HepG2 (cell line): Measurements from ENCODE around the gene MLLT10. TPM values are rescaled to one million over a fixed set of nuclear protein-coding genes. Genes with fewer than 3 reads are reported as not detected.

Experiments used
- CBX5 ChIP-seq: sonication (generic); formaldehyde crosslinking; IDR thresholded peaks from 2 replicates; pipeline ENCODE4 v1.4.0; 2020; ENCODE audit warnings: missing genetic modification reagents, borderline replicate concordance
- ELF4 ChIP-seq: sonication (generic); formaldehyde crosslinking; IDR thresholded peaks from 2 replicates; pipeline ENCODE4 v1.5.0; 2020; ENCODE audit warnings: missing genetic modification reagents, mild to moderate bottlenecking, moderate library complexity, borderline replicate concordance
- IRX3 ChIP-seq: sonication (generic); formaldehyde crosslinking; IDR thresholded peaks from 2 replicates; pipeline ENCODE4 v1.8.1; 2023; ENCODE audit warnings: mild to moderate bottlenecking, low read depth, missing genetic modification reagents, borderline replicate concordance
- MTA3 ChIP-seq: sonication (generic); formaldehyde crosslinking; IDR thresholded peaks from 2 replicates; pipeline ENCODE4 v1.4.0; 2020; ENCODE audit warnings: missing genetic modification reagents
- NAIF1 ChIP-seq: sonication (generic); formaldehyde crosslinking; IDR thresholded peaks from 2 replicates; pipeline ENCODE4 v1.5.0; 2020; ENCODE audit warnings: mild to moderate bottlenecking, missing genetic modification reagents, borderline replicate concordance
- NCOA2 ChIP-seq: sonication (generic); formaldehyde crosslinking; IDR thresholded peaks from 2 replicates; pipeline ENCODE4 v1.8.0; 2022; ENCODE audit warnings: inconsistent platforms
- NCOR1 ChIP-seq: fragments of 200-600 bp; sonication (generic); IDR thresholded peaks from 2 replicates; pipeline ENCODE4 v1.7.0; 2017; ENCODE audit warnings: antibody characterized with exemption, low read length, borderline replicate concordance
- NR2F6 ChIP-seq, 2 experiments: IDR thresholded peaks; 2 replicates each; pipeline ENCODE4 v1.6.1; 2016; ENCODE audit warnings: antibody characterized with exemption in 1 of 2, mild to moderate bottlenecking in 1 of 2
- POLR2A ChIP-seq, 2 experiments: IDR thresholded peaks; 2 replicates each; pipeline ENCODE4 v1.6.1; 2011; ENCODE audit warnings: low read depth in 2 of 2, low read length in 2 of 2, mild to moderate bottlenecking in 1 of 2, moderate library complexity in 1 of 2; ENCODE audit not compliant: insufficient read depth in 1 of 2
- RBFOX2 ChIP-seq: fragments of 200-400 bp; formaldehyde crosslinking; IDR thresholded peaks from 2 replicates; pipeline ENCODE4 v1.6.1; 2017; ENCODE audit warnings: low read depth, mild to moderate bottlenecking, low read length
- RFXANK ChIP-seq: IDR thresholded peaks from 2 replicates; pipeline ENCODE4 v1.6.1; 2016
- SMC3 ChIP-seq: IDR thresholded peaks from 2 replicates; pipeline ENCODE4 v1.6.1; 2011; ENCODE audit warnings: low read length, improper control_type of control experiment
- SP5 ChIP-seq: IDR thresholded peaks from 2 replicates; pipeline ENCODE4 v1.6.1; 2016; ENCODE audit warnings: low read depth, borderline replicate concordance
- XBP1 ChIP-seq: sonication (generic); formaldehyde crosslinking; IDR thresholded peaks from 2 replicates; pipeline ENCODE4 v1.5.0; 2020; ENCODE audit warnings: missing genetic modification reagents
- ZBTB7A ChIP-seq: sonication (generic); formaldehyde crosslinking; IDR thresholded peaks from 2 replicates; pipeline ENCODE4 v1.8.0; 2022; ENCODE audit warnings: mild to moderate bottlenecking, missing genetic modification reagents
- ZNF20 ChIP-seq: sonication (generic); formaldehyde crosslinking; IDR thresholded peaks from 2 replicates; pipeline ENCODE4 v1.4.0; 2020; ENCODE audit warnings: mild to moderate bottlenecking, moderate library complexity, missing genetic modification reagents
- ZNF224 ChIP-seq: sonication (generic); formaldehyde crosslinking; IDR thresholded peaks from 2 replicates; pipeline ENCODE4 v1.5.0; 2020; ENCODE audit warnings: mild to moderate bottlenecking, missing genetic modification reagents
- ZNF260 ChIP-seq: sonication (generic); formaldehyde crosslinking; IDR thresholded peaks from 2 replicates; pipeline ENCODE4 v1.4.0; 2020; ENCODE audit warnings: missing genetic modification reagents, low read depth, mild to moderate bottlenecking, borderline replicate concordance
- ZNF577 ChIP-seq: sonication (generic); formaldehyde crosslinking; IDR thresholded peaks from 2 replicates; pipeline ENCODE4 v1.4.0; 2020; ENCODE audit warnings: mild to moderate bottlenecking, low read depth, missing genetic modification reagents, borderline replicate concordance
- ZNF607 ChIP-seq: sonication (generic); formaldehyde crosslinking; IDR thresholded peaks from 2 replicates; pipeline ENCODE4 v1.5.1; 2020; ENCODE audit warnings: missing genetic modification reagents, mild to moderate bottlenecking, borderline replicate concordance
- polyA plus RNA-seq, 8 experiments: library from polyadenylated mRNA; depleted of rRNA in 3 of 8; stranded (reverse) in 7 of 8; unstranded in 1 of 8; fragments of >200 nt; fragmentation: Illumina TruSeq in 4 of 8; extraction: Trizol in 4 of 8; gene quantifications; 2 replicates each; pipeline versions ENCODE4 v1.2.1 to v1.2.3, GENCODE V29; 2011 to 2016; ENCODE audit warnings: low read depth in 4 of 8, missing spikeins in 1 of 8, mixed read lengths in 1 of 8; ENCODE audit not compliant: insufficient read depth in 1 of 8
- total RNA-seq, 5 experiments: library from RNA; depleted of rRNA; stranded (reverse); fragments of >200 nt; fragmentation: Illumina TruSeq; extraction: Trizol; gene quantifications; 2 replicates each; pipeline ENCODE4 v1.2.3, GENCODE V29; 2016; ENCODE audit warnings: low read depth in 1 of 5
- TF ChIP-seq, protein P1 (sequence below): sonication (generic); formaldehyde crosslinking; IDR thresholded peaks from 2 replicates; pipeline ENCODE4 v1.4.0; 2020; ENCODE audit warnings: missing genetic modification reagents
- TF ChIP-seq, protein P2 (sequence below): sonication (generic); formaldehyde crosslinking; IDR thresholded peaks from 2 replicates; pipeline ENCODE4 v1.8.0; 2023; ENCODE audit warnings: mild to moderate bottlenecking, missing genetic modification reagents
- TF ChIP-seq, protein P3 (sequence below): sonication (generic); IDR thresholded peaks from 2 replicates; pipeline ENCODE4 v1.6.1; 2016; ENCODE audit warnings: low read depth, borderline replicate concordance
- TF ChIP-seq, protein P4 (sequence below): sonication (generic); formaldehyde crosslinking; IDR thresholded peaks from 2 replicates; pipeline ENCODE4 v1.5.0; 2020; ENCODE audit warnings: mild to moderate bottlenecking, missing genetic modification reagents, moderate library complexity

Gene MLLT10
- total and polyA plus RNA-seq, 2 of the 13 experiments (the other 11 are each of a cell fraction or from before 2014, with no cell fraction given), result 51.3 to 84.1 TPM

DNA sequence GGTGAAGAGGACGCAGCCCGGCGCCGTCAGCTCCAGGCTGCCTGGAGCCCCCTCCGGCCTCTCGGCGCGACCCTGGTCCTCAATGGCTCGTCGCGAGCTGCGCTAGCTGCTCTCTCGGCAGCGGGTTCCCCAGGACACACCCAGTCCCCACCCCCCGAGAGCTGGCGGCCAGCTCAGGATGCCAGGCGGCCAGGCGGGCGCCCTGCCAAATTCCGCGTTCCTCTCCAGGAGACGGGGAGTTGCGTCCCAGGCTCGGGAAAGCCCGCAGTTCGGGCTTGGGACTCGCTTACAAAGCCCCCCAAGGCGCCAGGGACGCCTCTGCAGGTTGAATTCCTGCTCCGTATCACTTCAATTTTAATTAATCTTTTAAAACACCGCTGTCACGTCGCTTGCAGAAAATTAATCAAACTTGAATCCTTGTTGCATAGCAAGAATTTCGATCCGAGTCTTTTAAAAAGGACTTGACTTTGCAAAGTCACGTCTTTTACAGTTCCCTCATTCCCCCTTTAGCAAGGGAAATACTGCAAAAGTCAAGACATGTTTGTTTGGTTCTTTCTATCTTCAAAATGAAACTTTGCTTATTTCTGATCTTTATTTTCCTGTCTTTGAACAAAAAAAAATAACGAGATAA, 36.7 kb upstream of the MLLT10 start (continued):
- TF ChIP-seq, protein P1, sequence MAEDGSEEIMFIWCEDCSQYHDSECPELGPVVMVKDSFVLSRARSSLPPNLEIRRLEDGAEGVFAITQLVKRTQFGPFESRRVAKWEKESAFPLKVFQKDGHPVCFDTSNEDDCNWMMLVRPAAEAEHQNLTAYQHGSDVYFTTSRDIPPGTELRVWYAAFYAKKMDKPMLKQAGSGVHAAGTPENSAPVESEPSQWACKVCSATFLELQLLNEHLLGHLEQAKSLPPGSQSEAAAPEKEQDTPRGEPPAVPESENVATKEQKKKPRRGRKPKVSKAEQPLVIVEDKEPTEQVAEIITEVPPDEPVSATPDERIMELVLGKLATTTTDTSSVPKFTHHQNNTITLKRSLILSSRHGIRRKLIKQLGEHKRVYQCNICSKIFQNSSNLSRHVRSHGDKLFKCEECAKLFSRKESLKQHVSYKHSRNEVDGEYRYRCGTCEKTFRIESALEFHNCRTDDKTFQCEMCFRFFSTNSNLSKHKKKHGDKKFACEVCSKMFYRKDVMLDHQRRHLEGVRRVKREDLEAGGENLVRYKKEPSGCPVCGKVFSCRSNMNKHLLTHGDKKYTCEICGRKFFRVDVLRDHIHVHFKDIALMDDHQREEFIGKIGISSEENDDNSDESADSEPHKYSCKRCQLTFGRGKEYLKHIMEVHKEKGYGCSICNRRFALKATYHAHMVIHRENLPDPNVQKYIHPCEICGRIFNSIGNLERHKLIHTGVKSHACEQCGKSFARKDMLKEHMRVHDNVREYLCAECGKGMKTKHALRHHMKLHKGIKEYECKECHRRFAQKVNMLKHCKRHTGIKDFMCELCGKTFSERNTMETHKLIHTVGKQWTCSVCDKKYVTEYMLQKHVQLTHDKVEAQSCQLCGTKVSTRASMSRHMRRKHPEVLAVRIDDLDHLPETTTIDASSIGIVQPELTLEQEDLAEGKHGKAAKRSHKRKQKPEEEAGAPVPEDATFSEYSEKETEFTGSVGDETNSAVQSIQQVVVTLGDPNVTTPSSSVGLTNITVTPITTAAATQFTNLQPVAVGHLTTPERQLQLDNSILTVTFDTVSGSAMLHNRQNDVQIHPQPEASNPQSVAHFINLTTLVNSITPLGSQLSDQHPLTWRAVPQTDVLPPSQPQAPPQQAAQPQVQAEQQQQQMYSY (CRISPR knock-in tag), result 0 out of 2 replicates have a peak, but pooled peaks have one; percentile 18
- TF ChIP-seq ZNF224 (peak; percentile 16; the same call in 1 of the 2 replicates), ZNF607 (CRISPR knock-in tag) (no peak; the same call in 1 of the 2 replicates), POLR2A (IDR thresholded peaks at IDR 0.05; ENCODE audit: insufficient read depth in 1 of 2, low read depth in 2 of 2, low read length in 2 of 2) (peak in 1 of 2 experiments; percentile 76; a peak in 2 of 4 replicates), NCOA2 (0 out of 2 replicates have a peak, but pooled peaks have one; percentile 35), NAIF1 (CRISPR knock-in tag) (no peak), NR2F6 (IDR thresholded peaks at IDR 0.05) (0 out of 2 replicates have a peak, but pooled peaks have one; percentile 11), NR2F6 (CRISPR knock-in tag; IDR thresholded peaks at IDR 0.05) (peak; percentile 46; the same call in 1 of the 2 replicates), ZNF577 (CRISPR knock-in tag) (no peak), ZNF20 (CRISPR knock-in tag) (no peak), SP5 (CRISPR knock-in tag) (peak; percentile 68; the same call in 1 of the 2 replicates), ZBTB7A (no peak), CBX5 (no peak), RFXANK (CRISPR knock-in tag) (peak; percentile 36; the same call in 1 of the 2 replicates), NCOR1 (no peak; the same call in 1 of the 2 replicates), ELF4 (no peak), IRX3 (CRISPR knock-in tag) (no peak; the same call in 1 of the 2 replicates), RBFOX2 (peak; percentile 82), SMC3 (no peak), XBP1 (CRISPR knock-in tag) (no peak), ZNF260 (CRISPR knock-in tag) (no peak), MTA3 (CRISPR knock-in tag) (no peak)
- TF ChIP-seq, protein P2, sequence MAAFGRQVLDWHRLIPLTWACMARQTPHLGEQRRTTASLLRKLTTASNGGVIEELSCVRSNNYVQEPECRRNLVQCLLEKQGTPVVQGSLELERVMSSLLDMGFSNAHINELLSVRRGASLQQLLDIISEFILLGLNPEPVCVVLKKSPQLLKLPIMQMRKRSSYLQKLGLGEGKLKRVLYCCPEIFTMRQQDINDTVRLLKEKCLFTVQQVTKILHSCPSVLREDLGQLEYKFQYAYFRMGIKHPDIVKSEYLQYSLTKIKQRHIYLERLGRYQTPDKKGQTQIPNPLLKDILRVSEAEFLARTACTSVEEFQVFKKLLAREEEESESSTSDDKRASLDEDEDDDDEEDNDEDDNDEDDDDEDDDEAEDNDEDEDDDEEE (CRISPR knock-in tag), result 0 out of 2 replicates have a peak, but pooled peaks have one; percentile 63
- TF ChIP-seq, protein P3, sequence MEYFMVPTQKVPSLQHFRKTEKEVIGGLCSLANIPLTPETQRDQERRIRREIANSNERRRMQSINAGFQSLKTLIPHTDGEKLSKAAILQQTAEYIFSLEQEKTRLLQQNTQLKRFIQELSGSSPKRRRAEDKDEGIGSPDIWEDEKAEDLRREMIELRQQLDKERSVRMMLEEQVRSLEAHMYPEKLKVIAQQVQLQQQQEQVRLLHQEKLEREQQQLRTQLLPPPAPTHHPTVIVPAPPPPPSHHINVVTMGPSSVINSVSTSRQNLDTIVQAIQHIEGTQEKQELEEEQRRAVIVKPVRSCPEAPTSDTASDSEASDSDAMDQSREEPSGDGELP, result peak; percentile 74; the same call in 1 of the 2 replicates
- TF ChIP-seq, protein P4, sequence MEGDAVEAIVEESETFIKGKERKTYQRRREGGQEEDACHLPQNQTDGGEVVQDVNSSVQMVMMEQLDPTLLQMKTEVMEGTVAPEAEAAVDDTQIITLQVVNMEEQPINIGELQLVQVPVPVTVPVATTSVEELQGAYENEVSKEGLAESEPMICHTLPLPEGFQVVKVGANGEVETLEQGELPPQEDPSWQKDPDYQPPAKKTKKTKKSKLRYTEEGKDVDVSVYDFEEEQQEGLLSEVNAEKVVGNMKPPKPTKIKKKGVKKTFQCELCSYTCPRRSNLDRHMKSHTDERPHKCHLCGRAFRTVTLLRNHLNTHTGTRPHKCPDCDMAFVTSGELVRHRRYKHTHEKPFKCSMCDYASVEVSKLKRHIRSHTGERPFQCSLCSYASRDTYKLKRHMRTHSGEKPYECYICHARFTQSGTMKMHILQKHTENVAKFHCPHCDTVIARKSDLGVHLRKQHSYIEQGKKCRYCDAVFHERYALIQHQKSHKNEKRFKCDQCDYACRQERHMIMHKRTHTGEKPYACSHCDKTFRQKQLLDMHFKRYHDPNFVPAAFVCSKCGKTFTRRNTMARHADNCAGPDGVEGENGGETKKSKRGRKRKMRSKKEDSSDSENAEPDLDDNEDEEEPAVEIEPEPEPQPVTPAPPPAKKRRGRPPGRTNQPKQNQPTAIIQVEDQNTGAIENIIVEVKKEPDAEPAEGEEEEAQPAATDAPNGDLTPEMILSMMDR (CRISPR knock-in tag), result no peak
